ENCODE data around the gene ZNF609.

Gene ZNF609

GRCh38 chr15:64731805-64732151, 271.4 kb downstream of the ZNF609 start:
- no peak for DNase-seq (ENCODE audit: low read depth)

- DNase-seq (ENCODE audit: low read depth), result no peak
Measured at GRCh38 chr15:64732156-64732860, 271.9 kb downstream of the ZNF609 start.

Measured in activated T-cell treated with anti-CD3 and anti-CD28 coated beads for 48 hours (primary cell).